ENCODE data around the gene CDKN2C. TPM values are rescaled to one million over a fixed set of nuclear protein-coding genes. Genes with fewer than 3 reads are reported as not detected.

CDKN2C gene
- total and polyA plus RNA-seq, 10 of the 15 experiments (the other 5 are each of a cell fraction or from before 2014, with no cell fraction given) = 3.3 to 11.7 (median 6.0) TPM

DNA sequence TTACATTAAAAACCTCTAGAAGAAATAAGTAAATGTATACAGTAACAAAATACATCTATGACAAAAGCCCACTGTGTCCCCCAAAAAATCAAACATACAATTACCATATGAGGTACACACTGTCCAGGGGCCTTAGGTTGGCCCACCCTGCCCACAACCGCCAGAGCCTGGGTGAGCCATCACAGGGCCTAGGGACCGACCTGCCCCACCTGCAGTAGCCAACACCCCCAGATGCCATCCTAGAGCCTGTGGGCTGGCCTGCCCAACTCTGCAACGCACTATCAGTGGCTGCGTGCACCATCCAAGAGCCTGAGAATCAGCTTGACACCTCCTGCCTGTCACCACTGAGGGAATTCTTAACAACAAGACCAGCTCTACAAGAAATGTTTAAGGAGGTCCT, 49.0 kb upstream of the CDKN2C start (continued):
- TF ChIP-seq GABPA (IDR thresholded peaks at IDR 0.05; ENCODE audit: low read depth) (no peak), HCFC1 (IDR thresholded peaks at IDR 0.05; ENCODE audit: low read length) (no peak), RAD21 (IDR thresholded peaks at IDR 0.05; ENCODE audit: insufficient read depth, low read depth, low read length) (no peak), ASH2L (IDR thresholded peaks at IDR 0.05; ENCODE audit: borderline replicate concordance, low read depth) (no peak), SMARCA5 (IDR thresholded peaks at IDR 0.05) (no peak)
- TF ChIP-seq, protein P1, sequence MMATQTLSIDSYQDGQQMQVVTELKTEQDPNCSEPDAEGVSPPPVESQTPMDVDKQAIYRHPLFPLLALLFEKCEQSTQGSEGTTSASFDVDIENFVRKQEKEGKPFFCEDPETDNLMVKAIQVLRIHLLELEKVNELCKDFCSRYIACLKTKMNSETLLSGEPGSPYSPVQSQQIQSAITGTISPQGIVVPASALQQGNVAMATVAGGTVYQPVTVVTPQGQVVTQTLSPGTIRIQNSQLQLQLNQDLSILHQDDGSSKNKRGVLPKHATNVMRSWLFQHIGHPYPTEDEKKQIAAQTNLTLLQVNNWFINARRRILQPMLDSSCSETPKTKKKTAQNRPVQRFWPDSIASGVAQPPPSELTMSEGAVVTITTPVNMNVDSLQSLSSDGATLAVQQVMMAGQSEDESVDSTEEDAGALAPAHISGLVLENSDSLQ (IDR thresholded peaks at IDR 0.05) = no peak

DNA sequence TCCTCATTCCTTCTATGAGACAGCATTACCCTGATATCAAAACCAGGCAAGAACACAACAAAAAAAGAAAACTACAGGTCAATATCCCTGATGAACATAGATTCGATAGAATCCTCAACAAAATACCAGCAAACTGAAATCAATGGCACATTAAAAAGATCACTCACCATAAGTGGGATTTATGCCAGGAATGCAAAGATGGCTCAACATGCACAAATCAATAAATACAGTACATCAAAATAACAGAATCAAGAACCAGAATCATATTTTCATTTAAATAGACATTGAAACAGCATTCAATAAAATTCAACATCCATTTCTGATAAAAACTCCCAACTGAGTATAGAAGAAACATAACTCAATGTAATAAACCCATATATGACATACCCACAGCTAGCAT, 46.5 kb upstream of the CDKN2C start:
- H3K79me2 ChIP-seq (ENCODE audit: control insufficient read depth, insufficient read depth, low read length) = peaks cover 35% of the 10 kb centered on the region
- no peak overlapping the region for H2AFZ ChIP-seq (ENCODE audit: control insufficient read depth, low read depth, low read length)
- WGBS (ENCODE audit: insufficient coverage, insufficient replicate concordance, low lambda C conversion rate, missing lambda C conversion rate) = 92% methylated on average over 1 of the region's 1 CpG
- H3K9ac ChIP-seq (ENCODE audit: control insufficient read depth, insufficient read depth, low read length) = no peak overlapping the region
- ChIA-PET POLR2A (no interaction called here), SMC1A (ENCODE audit: uncharacterized antibody, unreplicated experiment) (no interaction called here), CTCF (interaction anchor here (0.7 kb wide), 1 partner anchor 137 kb away, joined by 3 read pairs; no protein-coding TSS in a partner anchor), RAD21 (ENCODE audit: unreplicated experiment) (no interaction called here)
- FAIRE-seq (no peak), DNase-seq (ENCODE audit: low read depth, low spot score) (no peak), ATAC-seq (no peak)
- intact Hi-C loops (cut with micrococcal nuclease; ENCODE audit: unreplicated experiment) = no loop called here
- H3K4me1 ChIP-seq (ENCODE audit: control insufficient read depth, insufficient read depth, low read length) = no peaks in the 10 kb centered on the region
- no peaks in the 10 kb centered on the region for H4K20me1 ChIP-seq (ENCODE audit: control insufficient read depth, insufficient read depth)
- no peaks in the 10 kb centered on the region for H3K27me3 ChIP-seq (replicated peaks in 1 of 2; ENCODE audit: control insufficient read depth in 2 of 2, insufficient read depth in 2 of 2, low read length in 1 of 2)
- BruUV-seq (replicated peaks) = no TSS peak
- H3K36me3 ChIP-seq (ENCODE audit: control insufficient read depth in 2 of 2, insufficient read depth in 2 of 2, low read length in 1 of 2) = peaks cover 0 to 3% of the 10 kb centered on the region in 2 experiments; a peak in 1 of 4 replicates
- peaks cover 15% of the 10 kb centered on the region for H3K9me3 ChIP-seq (replicated peaks; ENCODE audit: control insufficient read depth, insufficient read depth, low read length)
- H3K27ac ChIP-seq (ENCODE audit: control insufficient read depth, insufficient read depth) = no peak overlapping the region
- H3K4me3 ChIP-seq = no peak overlapping the region
- in situ Hi-C loops (cut with MboI) = no loop called here
- TF ChIP-seq RFX5 (IDR thresholded peaks at IDR 0.05; ENCODE audit: low read depth, low read length) (no peak), IKZF1 (conservative IDR thresholded peaks at IDR 0.05) (no peak), MEF2A (IDR thresholded peaks at IDR 0.05; ENCODE audit: insufficient read depth, low read depth, low read length) (no peak), ZNF217 (IDR thresholded peaks at IDR 0.05) (no peak), SUPT20H (IDR thresholded peaks at IDR 0.05; ENCODE audit: borderline replicate concordance, control insufficient read depth, low read depth, low read length) (no peak), EP300 (IDR thresholded peaks at IDR 0.05; ENCODE audit: borderline replicate concordance in 1 of 2, control insufficient read depth in 1 of 2, low read depth in 2 of 2, low read length in 2 of 2) (no peak), LARP7 (IDR thresholded peaks at IDR 0.05) (no peak), TCF7 (IDR thresholded peaks at IDR 0.05; ENCODE audit: borderline replicate concordance) (no peak), FOXK2 (IDR thresholded peaks at IDR 0.05) (no peak), ZZZ3 (IDR thresholded peaks at IDR 0.05; ENCODE audit: control insufficient read depth, insufficient read length, low read depth) (no peak), ASH2L (IDR thresholded peaks at IDR 0.05; ENCODE audit: borderline replicate concordance, low read depth) (no peak), SMAD1 (IDR thresholded peaks at IDR 0.05; ENCODE audit: low read depth, partially characterized antibody) (no peak), NFIC (IDR thresholded peaks at IDR 0.05; ENCODE audit: low read depth, low read length) (no peak)
- TF ChIP-seq, protein P2, sequence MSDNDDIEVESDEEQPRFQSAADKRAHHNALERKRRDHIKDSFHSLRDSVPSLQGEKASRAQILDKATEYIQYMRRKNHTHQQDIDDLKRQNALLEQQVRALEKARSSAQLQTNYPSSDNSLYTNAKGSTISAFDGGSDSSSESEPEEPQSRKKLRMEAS (IDR thresholded peaks at IDR 0.05; ENCODE audit: low read depth, low read length) = no peak
- TF ChIP-seq, protein P3, sequence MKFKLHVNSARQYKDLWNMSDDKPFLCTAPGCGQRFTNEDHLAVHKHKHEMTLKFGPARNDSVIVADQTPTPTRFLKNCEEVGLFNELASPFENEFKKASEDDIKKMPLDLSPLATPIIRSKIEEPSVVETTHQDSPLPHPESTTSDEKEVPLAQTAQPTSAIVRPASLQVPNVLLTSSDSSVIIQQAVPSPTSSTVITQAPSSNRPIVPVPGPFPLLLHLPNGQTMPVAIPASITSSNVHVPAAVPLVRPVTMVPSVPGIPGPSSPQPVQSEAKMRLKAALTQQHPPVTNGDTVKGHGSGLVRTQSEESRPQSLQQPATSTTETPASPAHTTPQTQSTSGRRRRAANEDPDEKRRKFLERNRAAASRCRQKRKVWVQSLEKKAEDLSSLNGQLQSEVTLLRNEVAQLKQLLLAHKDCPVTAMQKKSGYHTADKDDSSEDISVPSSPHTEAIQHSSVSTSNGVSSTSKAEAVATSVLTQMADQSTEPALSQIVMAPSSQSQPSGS (IDR thresholded peaks at IDR 0.05; ENCODE audit: low read length) = no peak
- TF ChIP-seq, protein P4, sequence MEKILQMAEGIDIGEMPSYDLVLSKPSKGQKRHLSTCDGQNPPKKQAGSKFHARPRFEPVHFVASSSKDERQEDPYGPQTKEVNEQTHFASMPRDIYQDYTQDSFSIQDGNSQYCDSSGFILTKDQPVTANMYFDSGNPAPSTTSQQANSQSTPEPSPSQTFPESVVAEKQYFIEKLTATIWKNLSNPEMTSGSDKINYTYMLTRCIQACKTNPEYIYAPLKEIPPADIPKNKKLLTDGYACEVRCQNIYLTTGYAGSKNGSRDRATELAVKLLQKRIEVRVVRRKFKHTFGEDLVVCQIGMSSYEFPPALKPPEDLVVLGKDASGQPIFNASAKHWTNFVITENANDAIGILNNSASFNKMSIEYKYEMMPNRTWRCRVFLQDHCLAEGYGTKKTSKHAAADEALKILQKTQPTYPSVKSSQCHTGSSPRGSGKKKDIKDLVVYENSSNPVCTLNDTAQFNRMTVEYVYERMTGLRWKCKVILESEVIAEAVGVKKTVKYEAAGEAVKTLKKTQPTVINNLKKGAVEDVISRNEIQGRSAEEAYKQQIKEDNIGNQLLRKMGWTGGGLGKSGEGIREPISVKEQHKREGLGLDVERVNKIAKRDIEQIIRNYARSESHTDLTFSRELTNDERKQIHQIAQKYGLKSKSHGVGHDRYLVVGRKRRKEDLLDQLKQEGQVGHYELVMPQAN (conservative IDR thresholded peaks at IDR 0.05) = no peak
- no peak overlapping the region for H3K4me2 ChIP-seq (ENCODE audit: control insufficient read depth, insufficient read depth)
